Liver (tissue), 3 donors: ENCODE measurements around the gene SATB1.

Source experiments
- ATF3 ChIP-seq: IDR thresholded peaks from 2 replicates; pipeline ENCODE4 v1.6.1; 2016; ENCODE audit warnings: antibody characterized with exemption
- CTCF ChIP-seq: fragments of 150-350 bp; IDR thresholded peaks from 2 replicates; pipeline ENCODE4 v1.5.1; 2017; ENCODE audit warnings: improper control_type of control experiment, low read depth, low read length; ENCODE audit not compliant: missing input control
- FOXA1 ChIP-seq: IDR thresholded peaks from 2 replicates; pipeline ENCODE4 v1.6.1; 2016; ENCODE audit warnings: antibody characterized with exemption
- HNF4G ChIP-seq: IDR thresholded peaks from 2 replicates; pipeline ENCODE4 v1.6.1; 2016; ENCODE audit warnings: antibody characterized with exemption
- JUND ChIP-seq, 2 donors: IDR thresholded peaks; 2 replicates each; pipeline ENCODE4 v1.6.1; 2016; ENCODE audit warnings: antibody characterized with exemption in 2 of 2
- MAX ChIP-seq: IDR thresholded peaks from 2 replicates; pipeline ENCODE4 v1.6.1; 2016; ENCODE audit warnings: antibody characterized with exemption
- RAD21 ChIP-seq, 2 donors: IDR thresholded peaks; 2 replicates each; pipeline ENCODE4 v1.6.1; 2016; ENCODE audit warnings: antibody characterized with exemption in 2 of 2, mild to moderate bottlenecking in 2 of 2
- SP1 ChIP-seq: IDR thresholded peaks from 2 replicates; pipeline ENCODE4 v1.6.1; 2018; ENCODE audit warnings: antibody characterized with exemption, mild to moderate bottlenecking
- TAF1 ChIP-seq: conservative IDR thresholded peaks from 2 replicates; pipeline ENCODE4 v1.6.1; 2016; ENCODE audit warnings: antibody characterized with exemption, mild to moderate bottlenecking
- YY1 ChIP-seq: IDR thresholded peaks from 2 replicates; pipeline ENCODE4 v1.6.1; 2016; ENCODE audit warnings: antibody characterized with exemption, mild to moderate bottlenecking
- ZBTB33 ChIP-seq: IDR thresholded peaks from 2 replicates; pipeline ENCODE4 v1.6.1; 2016; ENCODE audit warnings: antibody characterized with exemption
- donor health status: healthy.
- donor health status: healthy.

- no peak for TF ChIP-seq CTCF
- TF ChIP-seq ZBTB33, result no peak
- TF ChIP-seq RAD21 (IDR thresholded peaks at IDR 0.05), result no peak
- TF ChIP-seq MAX, result no peak
- no peak for TF ChIP-seq FOXA1
- TF ChIP-seq ATF3, result no peak
- no peak for TF ChIP-seq JUND (IDR thresholded peaks at IDR 0.05)
- no peak for TF ChIP-seq YY1
- no peak for TF ChIP-seq SP1
- no peak for TF ChIP-seq TAF1
- no peak for TF ChIP-seq HNF4G
These were observed 7.1 kb downstream of the SATB1 start for GRCh38 chr3:18417904-18418572.
